Glomerular visceral epithelial cell (primary cell): ENCODE data around the gene ANGPTL3.
"Not testable (repeated sequence)": the region's sequence is repeated elsewhere in the genome, so short reads cannot be mapped to it uniquely, and the experiment has no call there.

Experiments used
- DNase-seq: peaks from one replicate; pipeline ENCODE4 v3.0.0-alpha.2; 2016; ENCODE audit errors: extremely low spot score

ANGPTL3 gene

GRCh38 chr1:62597281-62597680, at the start of gene ANGPTL3:
Gene ANGPTL3 (plus strand): TSS chr1:62597520. CDS start chr1:62597567, 47 bp downstream.
- DNase-seq, result no peak

GRCh38 chr1:62561306-62561705, 36.0 kb upstream of the ANGPTL3 start:
- no peak for DNase-seq

GRCh38 chr1:62567182-62567581, 30.1 kb upstream of the ANGPTL3 start:
- not testable (repeated sequence) for DNase-seq

GRCh38 chr1:62567926-62568325, 29.4 kb upstream of the ANGPTL3 start:
- DNase-seq, result not testable (repeated sequence)

GRCh38 chr1:62571517-62571916, 25.8 kb upstream of the ANGPTL3 start:
- not testable (repeated sequence) for DNase-seq

- no peak for DNase-seq
These were observed 24.8 kb upstream of the ANGPTL3 start for GRCh38 chr1:62572476-62572875.

GRCh38 chr1:62573675-62574074, 23.6 kb upstream of the ANGPTL3 start:
- no peak for DNase-seq

- DNase-seq, result no peak
These were observed 11.7 kb upstream of the ANGPTL3 start for GRCh38 chr1:62585469-62586155.

- no peak for DNase-seq
These were observed 9.3 kb upstream of the ANGPTL3 start for GRCh38 chr1:62588000-62588399.

GRCh38 chr1:62589321-62589720, 8.0 kb upstream of the ANGPTL3 start:
- DNase-seq, result peak; percentile 2

- DNase-seq, result no peak
These were observed 6.9 kb upstream of the ANGPTL3 start for GRCh38 chr1:62590255-62590969.

GRCh38 chr1:62590970-62591368, 6.4 kb upstream of the ANGPTL3 start:
- DNase-seq, result no peak

- DNase-seq, result no peak
These were observed 3.4 kb upstream of the ANGPTL3 start for GRCh38 chr1:62593825-62594394.

- DNase-seq, result no peak
These were observed 1.7 kb upstream of the ANGPTL3 start for GRCh38 chr1:62595647-62596046.

- no peak for DNase-seq
These were observed 1.7 kb downstream of the ANGPTL3 start for GRCh38 chr1:62599044-62599443.

- no peak for DNase-seq
These were observed 4.1 kb downstream of the ANGPTL3 start for GRCh38 chr1:62601457-62601856.

GRCh38 chr1:62608905-62609304, 11.6 kb downstream of the ANGPTL3 start:
- DNase-seq, result no peak

GRCh38 chr1:62610588-62610987, 13.3 kb downstream of the ANGPTL3 start:
- not testable (repeated sequence) for DNase-seq

GRCh38 chr1:62612770-62613169, 15.4 kb downstream of the ANGPTL3 start:
- DNase-seq, result no peak

GRCh38 chr1:62613325-62613727, 16.0 kb downstream of the ANGPTL3 start:
- no peak for DNase-seq

GRCh38 chr1:62613890-62614289, 16.6 kb downstream of the ANGPTL3 start:
- no peak for DNase-seq

- peak; percentile 46 for DNase-seq
These were observed 24.6 kb downstream of the ANGPTL3 start for GRCh38 chr1:62621907-62622306.

- no peak for DNase-seq
These were observed 28.1 kb downstream of the ANGPTL3 start for GRCh38 chr1:62625415-62625814.
